GM18517 (cell line): ENCODE measurements around the gene HDAC3.

Source experiments
- ATAC-seq: cut with Tn5 transposase; IDR thresholded peaks from one replicate; pipeline ENCODE4 v1.9.1; 2021; ENCODE audit warnings: mild to moderate bottlenecking, moderate library complexity; ENCODE audit not compliant: unreplicated experiment

Gene HDAC3

GRCh38 chr5:141605523-141606277, 30.9 kb downstream of the HDAC3 start:
- ATAC-seq: peak; percentile 97

- no peak for ATAC-seq
Measured at GRCh38 chr5:141603923-141604717, 32.5 kb downstream of the HDAC3 start.

- ATAC-seq: no peak
Measured at GRCh38 chr5:141602606-141603005, 34.0 kb downstream of the HDAC3 start.

GRCh38 chr5:141598391-141599345, 38.0 kb downstream of the HDAC3 start:
- ATAC-seq: no peak

GRCh38 chr5:141597814-141598213, 38.8 kb downstream of the HDAC3 start:
- no peak for ATAC-seq

GRCh38 chr5:141597394-141597793, 39.3 kb downstream of the HDAC3 start:
- no peak for ATAC-seq

GRCh38 chr5:141596867-141597266, 39.8 kb downstream of the HDAC3 start:
- no peak for ATAC-seq

GRCh38 chr5:141590127-141590526, 46.5 kb downstream of the HDAC3 start:
- no peak for ATAC-seq

- ATAC-seq: no peak
Measured at GRCh38 chr5:141586246-141586645, 50.4 kb downstream of the HDAC3 start.

- no peak for ATAC-seq
Measured at GRCh38 chr5:141585594-141585993, 51.1 kb downstream of the HDAC3 start.

- ATAC-seq: no peak
Measured at GRCh38 chr5:141574122-141574510, 62.5 kb downstream of the HDAC3 start.

- no peak for ATAC-seq
Measured at GRCh38 chr5:141573489-141574121, 63.0 kb downstream of the HDAC3 start.
